Measurements from ENCODE around the gene CCNC. TPM values are rescaled to one million over a fixed set of nuclear protein-coding genes. Genes with fewer than 3 reads are reported as not detected.

CCNC gene
- total and polyA plus RNA-seq, 2 of the 13 experiments (the other 11 are each of a cell fraction or from before 2014, with no cell fraction given): 69.6 to 141 TPM

GRCh38 chr6:99560668-99561067 is 7.8 kb downstream of the CCNC start:
- POLR2A ChIA-PET: interaction anchor here (2.8 kb wide), 1 partner anchor 8 kb away, joined by 12 read pairs; the partner anchor contains the start of gene CCNC
- DNase-seq (ENCODE audit: low spot score): no peak
- H3K27ac ChIP-seq (ENCODE audit: extremely low read length, insufficient read depth, low read length): no peak overlapping the region
- in situ Hi-C loops (cut with HindIII; ENCODE audit: extremely low pct_ligation_motif_present, low pct_unique_long_range_greater_than_20kb): no loop called here
- H3K4me3 ChIP-seq (replicated peaks in 1 of 3; ENCODE audit: insufficient read depth in 1 of 3, low read depth in 2 of 3, low read length in 3 of 3): no peak overlapping the region
- H4K20me1 ChIP-seq (ENCODE audit: insufficient read depth, low read length): peaks cover 5% of the 10 kb centered on the region; the same call in 1 of the 2 replicates
- peaks cover 53% of the 10 kb centered on the region for H3K79me2 ChIP-seq (ENCODE audit: insufficient read depth, low read length)
- no TSS peak for BruUV-seq (replicated peaks)
- H3K36me3 ChIP-seq (replicated peaks in 1 of 2; ENCODE audit: control insufficient read depth in 1 of 2, insufficient read depth in 2 of 2, low read length in 2 of 2): peaks cover 4 to 58% of the 10 kb centered on the region in 2 experiments
- no peak overlapping the region for H3K4me2 ChIP-seq (ENCODE audit: low read depth, low read length)
- no peak for TF ChIP-seq DRAP1 (CRISPR knock-in tag; IDR thresholded peaks at IDR 0.05)
- no peak for TF ChIP-seq THAP11 (CRISPR knock-in tag; IDR thresholded peaks at IDR 0.05)
- no peak for TF ChIP-seq CBFB (CRISPR knock-in tag; IDR thresholded peaks at IDR 0.05)
- no peak for TF ChIP-seq PBX3 (CRISPR knock-in tag; IDR thresholded peaks at IDR 0.05; ENCODE audit: borderline replicate concordance)
- TF ChIP-seq ZNF678 (CRISPR knock-in tag; IDR thresholded peaks at IDR 0.05): no peak
- TF ChIP-seq DR1 (CRISPR knock-in tag; IDR thresholded peaks at IDR 0.05): no peak
- no peak for TF ChIP-seq SIX4 (CRISPR knock-in tag; IDR thresholded peaks at IDR 0.05)
- no peak for TF ChIP-seq KIAA2018 (CRISPR knock-in tag; IDR thresholded peaks at IDR 0.05; ENCODE audit: borderline replicate concordance)
- TF ChIP-seq NCOA1 (CRISPR knock-in tag; IDR thresholded peaks at IDR 0.05): no peak
- TF ChIP-seq NFYC (CRISPR knock-in tag; IDR thresholded peaks at IDR 0.05): no peak
- TF ChIP-seq PHF8 (CRISPR knock-in tag; IDR thresholded peaks at IDR 0.05): no peak
- no peak for TF ChIP-seq KMT2B (CRISPR knock-in tag; IDR thresholded peaks at IDR 0.05)
- no peak for TF ChIP-seq ZNF670 (CRISPR knock-in tag; IDR thresholded peaks at IDR 0.05; ENCODE audit: borderline replicate concordance)
- no peak for TF ChIP-seq RARG (CRISPR knock-in tag; IDR thresholded peaks at IDR 0.05; ENCODE audit: low read depth)
- TF ChIP-seq SNAPC5 (CRISPR knock-in tag; IDR thresholded peaks at IDR 0.05; ENCODE audit: borderline replicate concordance): no peak
- H3K4me1 ChIP-seq (ENCODE audit: insufficient read depth, low read length): peaks cover 21% of the 10 kb centered on the region
- H3K9ac ChIP-seq (ENCODE audit: insufficient read depth, low read depth, low read length): no peak overlapping the region
- CTCF ChIA-PET (ENCODE audit: low intra/inter-chr PET ratio, low total read pairs): no interaction called here
- no peak for ATAC-seq
- no peak overlapping the region for H2AFZ ChIP-seq (ENCODE audit: low read length)
- no peaks in the 10 kb centered on the region; a peak in 1 of 5 replicates for H3K27me3 ChIP-seq (ENCODE audit: control insufficient read depth in 1 of 2, insufficient read depth in 2 of 2, low read length in 2 of 2)
- no peaks in the 10 kb centered on the region for H3K9me3 ChIP-seq (ENCODE audit: low read length)
- intact Hi-C loops (cut with micrococcal nuclease; ENCODE audit: unreplicated experiment): no loop called here
- 95% methylated on average over 4 of the region's 4 CpGs for WGBS (ENCODE audit: low lambda C conversion rate)
- FAIRE-seq: no peak
